Stimulated activated CD8-positive, alpha-beta memory T cell treated with anti-CD3 and anti-CD28 coated beads, Interleukin-2, amount 100 ng/mL, for 48 hours (primary cell): ENCODE data around the gene FOSB.

Experiments
- DNase-seq, 2 donors: peaks; one replicate each; pipeline ENCODE4 v3.0.0-alpha.2; 2020; ENCODE audit warnings: low read depth in 2 of 2

Gene FOSB

GRCh38 chr19:45468803-45469131, 971 bp downstream of the FOSB start:
- no peak for DNase-seq

DNA sequence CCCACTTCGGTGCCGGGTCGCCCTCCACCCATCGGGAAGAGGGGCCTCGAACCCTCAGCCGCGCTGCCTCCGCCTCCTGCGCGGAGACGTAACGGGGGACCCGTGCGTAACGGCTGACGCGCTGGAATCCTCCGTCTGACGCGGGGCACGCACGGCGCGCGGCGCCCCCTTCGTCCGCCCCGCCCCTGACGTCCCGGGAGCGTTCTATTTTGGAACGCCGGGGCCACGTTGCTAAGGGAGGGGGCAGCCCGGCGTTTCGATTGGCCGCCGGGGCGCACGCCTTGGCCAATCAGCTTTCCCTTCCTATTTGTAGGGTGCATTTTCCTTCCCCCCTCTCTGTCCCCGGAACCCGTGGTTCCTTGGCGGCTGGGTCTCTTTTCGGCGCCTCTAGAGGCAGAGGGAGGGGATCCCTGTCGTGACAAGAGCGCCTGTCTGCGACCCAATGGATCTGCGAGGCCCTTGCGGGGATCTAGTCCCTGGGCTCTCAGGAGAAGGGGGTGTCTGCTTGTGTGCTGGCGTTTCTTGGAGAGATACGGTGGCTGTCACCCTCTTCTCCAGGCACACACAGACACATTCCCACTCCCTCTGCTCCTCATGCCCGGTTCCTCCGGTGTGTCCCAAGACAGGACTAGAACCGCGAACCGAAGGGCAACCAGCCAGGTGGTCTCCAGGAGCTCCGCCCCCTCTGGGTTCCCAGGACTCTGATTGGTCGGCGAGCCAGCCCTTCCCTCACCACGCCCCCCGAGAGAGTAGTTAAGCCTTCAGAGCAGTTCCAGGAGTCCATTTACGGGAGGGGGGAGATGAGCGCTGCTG, 1.5 kb downstream of the FOSB start:
- DNase-seq, result peak; percentile 92

- no peak for DNase-seq
These were observed 2.4 kb downstream of the FOSB start for GRCh38 chr19:45469945-45470761.

DNA sequence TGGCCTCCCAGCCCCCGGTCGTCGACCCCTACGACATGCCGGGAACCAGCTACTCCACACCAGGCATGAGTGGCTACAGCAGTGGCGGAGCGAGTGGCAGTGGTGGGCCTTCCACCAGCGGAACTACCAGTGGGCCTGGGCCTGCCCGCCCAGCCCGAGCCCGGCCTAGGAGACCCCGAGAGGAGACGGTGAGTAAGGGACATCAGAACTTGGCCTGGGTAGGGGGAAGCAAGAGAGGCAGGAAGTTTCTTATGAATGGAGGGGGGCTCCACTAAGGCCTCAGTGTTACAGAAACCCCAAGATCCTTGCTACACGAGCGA, 2.9 kb downstream of the FOSB start:
- no peak for DNase-seq

GRCh38 chr19:45471111-45471930, 3.5 kb downstream of the FOSB start:
- DNase-seq, result no peak

GRCh38 chr19:45471931-45472562, 4.3 kb downstream of the FOSB start:
- DNase-seq, result no peak

DNA sequence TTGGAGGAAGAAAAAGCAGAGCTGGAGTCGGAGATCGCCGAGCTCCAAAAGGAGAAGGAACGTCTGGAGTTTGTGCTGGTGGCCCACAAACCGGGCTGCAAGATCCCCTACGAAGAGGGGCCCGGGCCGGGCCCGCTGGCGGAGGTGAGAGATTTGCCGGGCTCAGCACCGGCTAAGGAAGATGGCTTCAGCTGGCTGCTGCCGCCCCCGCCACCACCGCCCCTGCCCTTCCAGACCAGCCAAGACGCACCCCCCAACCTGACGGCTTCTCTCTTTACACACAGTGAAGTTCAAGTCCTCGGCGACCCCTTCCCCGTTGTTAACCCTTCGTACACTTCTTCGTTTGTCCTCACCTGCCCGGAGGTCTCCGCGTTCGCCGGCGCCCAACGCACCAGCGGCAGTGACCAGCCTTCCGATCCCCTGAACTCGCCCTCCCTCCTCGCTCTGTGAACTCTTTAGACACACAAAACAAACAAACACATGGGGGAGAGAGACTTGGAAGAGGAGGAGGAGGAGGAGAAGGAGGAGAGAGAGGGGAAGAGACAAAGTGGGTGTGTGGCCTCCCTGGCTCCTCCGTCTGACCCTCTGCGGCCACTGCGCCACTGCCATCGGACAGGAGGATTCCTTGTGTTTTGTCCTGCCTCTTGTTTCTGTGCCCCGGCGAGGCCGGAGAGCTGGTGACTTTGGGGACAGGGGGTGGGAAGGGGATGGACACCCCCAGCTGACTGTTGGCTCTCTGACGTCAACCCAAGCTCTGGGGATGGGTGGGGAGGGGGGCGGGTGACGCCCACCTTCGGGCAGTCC, 5.0 kb downstream of the FOSB start:
- no peak for DNase-seq

DNA sequence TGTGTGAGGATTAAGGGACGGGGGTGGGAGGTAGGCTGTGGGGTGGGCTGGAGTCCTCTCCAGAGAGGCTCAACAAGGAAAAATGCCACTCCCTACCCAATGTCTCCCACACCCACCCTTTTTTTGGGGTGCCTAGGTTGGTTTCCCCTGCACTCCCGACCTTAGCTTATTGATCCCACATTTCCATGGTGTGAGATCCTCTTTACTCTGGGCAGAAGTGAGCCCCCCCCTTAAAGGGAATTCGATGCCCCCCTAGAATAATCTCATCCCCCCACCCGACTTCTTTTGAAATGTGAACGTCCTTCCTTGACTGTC, 5.5 kb downstream of the FOSB start:
- DNase-seq, result no peak

DNA sequence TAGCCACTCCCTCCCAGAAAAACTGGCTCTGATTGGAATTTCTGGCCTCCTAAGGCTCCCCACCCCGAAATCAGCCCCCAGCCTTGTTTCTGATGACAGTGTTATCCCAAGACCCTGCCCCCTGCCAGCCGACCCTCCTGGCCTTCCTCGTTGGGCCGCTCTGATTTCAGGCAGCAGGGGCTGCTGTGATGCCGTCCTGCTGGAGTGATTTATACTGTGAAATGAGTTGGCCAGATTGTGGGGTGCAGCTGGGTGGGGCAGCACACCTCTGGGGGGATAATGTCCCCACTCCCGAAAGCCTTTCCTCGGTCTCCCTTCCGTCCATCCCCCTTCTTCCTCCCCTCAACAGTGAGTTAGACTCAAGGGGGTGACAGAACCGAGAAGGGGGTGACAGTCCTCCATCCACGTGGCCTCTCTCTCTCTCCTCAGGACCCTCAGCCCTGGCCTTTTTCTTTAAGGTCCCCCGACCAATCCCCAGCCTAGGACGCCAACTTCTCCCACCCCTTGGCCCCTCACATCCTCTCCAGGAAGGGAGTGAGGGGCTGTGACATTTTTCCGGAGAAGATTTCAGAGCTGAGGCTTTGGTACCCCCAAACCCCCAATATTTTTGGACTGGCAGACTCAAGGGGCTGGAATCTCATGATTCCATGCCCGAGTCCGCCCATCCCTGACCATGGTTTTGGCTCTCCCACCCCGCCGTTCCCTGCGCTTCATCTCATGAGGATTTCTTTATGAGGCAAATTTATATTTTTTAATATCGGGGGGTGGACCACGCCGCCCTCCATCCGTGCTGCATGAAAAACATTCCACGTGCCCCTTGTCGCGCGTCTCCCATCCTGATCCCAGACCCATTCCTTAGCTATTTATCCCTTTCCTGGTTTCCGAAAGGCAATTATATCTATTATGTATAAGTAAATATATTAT, 6.1 kb downstream of the FOSB start:
- no peak for DNase-seq

DNA sequence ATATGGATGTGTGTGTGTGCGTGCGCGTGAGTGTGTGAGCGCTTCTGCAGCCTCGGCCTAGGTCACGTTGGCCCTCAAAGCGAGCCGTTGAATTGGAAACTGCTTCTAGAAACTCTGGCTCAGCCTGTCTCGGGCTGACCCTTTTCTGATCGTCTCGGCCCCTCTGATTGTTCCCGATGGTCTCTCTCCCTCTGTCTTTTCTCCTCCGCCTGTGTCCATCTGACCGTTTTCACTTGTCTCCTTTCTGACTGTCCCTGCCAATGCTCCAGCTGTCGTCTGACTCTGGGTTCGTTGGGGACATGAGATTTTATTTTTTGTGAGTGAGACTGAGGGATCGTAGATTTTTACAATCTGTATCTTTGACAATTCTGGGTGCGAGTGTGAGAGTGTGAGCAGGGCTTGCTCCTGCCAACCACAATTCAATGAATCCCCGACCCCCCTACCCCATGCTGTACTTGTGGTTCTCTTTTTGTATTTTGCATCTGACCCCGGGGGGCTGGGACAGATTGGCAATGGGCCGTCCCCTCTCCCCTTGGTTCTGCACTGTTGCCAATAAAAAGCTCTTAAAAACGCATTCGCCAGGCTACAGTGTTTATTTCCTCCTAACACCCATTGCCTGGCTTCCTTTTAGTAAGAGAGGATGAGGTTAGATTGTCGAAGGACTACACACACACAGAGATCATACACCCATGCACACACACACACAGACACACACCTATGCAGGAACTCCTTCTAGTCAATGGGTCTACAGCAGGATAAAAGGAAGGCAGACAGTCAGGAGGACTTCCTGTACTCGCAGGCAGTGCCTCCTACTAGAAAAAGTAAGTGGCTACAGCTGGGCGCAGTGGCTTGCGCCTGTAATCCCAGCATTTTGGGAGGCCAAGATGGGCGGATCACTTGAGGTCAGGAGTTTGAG, 7.1 kb downstream of the FOSB start:
- DNase-seq, result no peak

GRCh38 chr19:45475537-45476291, 7.9 kb downstream of the FOSB start:
- DNase-seq, result no peak

DNA sequence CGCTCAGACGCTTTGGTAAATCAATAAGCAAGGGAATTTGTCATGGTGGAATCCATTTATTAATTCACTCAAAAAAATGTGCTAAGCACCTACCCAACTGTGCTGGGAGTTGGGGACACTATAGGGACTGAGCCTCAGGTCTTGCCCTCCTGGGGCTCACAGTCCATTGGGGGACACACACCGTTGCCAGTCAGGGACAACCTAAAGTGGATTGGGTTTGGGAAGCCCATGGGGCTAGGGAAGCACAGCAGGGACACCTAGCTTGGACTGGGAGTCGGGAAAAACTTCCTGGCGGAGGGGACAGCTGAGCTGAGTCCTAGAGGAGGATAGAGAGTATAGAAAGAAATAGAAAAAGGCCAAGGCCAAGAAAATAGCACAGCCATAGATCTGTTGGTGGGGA, 8.5 kb downstream of the FOSB start:
- DNase-seq, result no peak

DNA sequence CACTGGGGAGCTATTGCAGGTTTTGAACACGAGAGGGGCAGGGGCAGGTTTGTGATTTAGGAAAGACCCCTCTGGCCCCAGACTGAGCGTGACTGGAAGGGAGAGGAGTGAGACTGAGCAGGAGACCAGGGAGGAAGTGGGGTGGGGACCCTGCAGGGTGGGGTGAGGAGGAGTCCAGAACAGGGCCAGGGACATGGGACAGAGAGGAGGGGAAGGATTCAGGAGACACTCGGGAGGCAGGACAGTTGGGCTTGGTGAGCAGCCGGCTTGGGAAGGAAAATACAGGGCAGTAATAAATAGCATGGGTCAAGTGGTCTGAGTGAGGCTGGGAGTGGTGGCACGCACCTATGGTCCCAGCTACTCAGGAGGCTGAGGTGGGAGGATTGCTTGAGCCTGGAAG, 9.4 kb downstream of the FOSB start:
- DNase-seq, result no peak

- DNase-seq, result no peak
These were observed 10.1 kb downstream of the FOSB start for GRCh38 chr19:45477713-45478453.

DNA sequence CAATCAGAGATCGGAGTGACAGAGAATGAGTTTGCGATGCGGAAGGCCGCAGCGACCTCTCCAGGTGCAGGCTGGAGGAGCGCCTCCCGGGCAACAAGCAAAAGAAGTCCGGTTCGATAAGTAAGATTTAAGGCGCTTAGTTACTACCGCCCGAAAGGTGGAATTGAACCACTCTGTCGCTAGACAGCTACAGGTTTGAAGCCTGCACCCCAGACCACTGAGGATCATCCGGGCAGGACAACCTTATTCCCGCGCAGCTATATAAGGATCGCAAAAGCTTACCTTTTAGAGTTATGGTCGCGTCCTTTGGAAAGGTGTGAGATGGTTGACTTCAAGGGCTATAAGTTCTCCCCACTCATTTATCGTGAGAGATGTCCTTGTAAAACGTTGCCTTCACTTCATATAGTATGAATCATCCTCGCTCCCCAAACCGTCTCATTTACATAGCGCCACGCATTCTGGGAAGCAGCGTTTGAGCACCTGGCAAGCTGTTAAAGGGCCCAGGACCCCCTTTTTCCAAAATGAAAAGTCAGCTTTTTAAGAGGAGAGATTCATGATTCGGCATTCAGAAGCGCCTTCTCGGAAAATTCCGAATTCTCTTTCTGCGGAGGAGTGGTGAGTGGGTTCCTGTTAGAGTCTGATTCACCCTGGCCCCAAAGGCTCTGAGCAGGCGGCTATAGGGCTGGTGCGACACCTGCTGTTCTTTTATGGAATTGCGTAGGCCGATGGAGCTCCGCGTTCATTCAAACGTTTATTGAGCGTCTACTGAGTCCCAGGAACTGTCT, 10.8 kb downstream of the FOSB start:
- DNase-seq, result peak; percentile 76 to 87

DNA sequence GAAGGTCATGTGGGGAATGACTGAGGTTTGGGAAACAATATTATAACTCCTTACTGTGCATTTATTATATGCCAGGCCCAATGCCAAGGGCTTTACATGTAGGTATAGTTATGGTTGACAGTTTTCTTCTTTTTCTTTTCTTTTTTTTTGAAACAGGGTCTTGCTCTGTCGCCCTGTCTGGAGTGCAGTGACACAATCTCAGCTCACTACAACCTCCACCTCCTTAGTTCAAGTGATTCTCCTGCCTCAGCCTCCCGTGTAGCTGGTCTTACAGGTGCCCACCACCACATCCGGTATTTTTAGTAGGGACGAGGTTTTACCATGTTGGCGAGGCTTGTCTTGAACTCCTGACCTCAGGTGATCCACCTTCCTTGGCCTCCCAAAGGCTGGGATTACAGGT, 15.2 kb downstream of the FOSB start:
- no peak for DNase-seq
